Measurements from ENCODE around the gene SAYSD1. TPM values are rescaled to one million over a fixed set of nuclear protein-coding genes. Genes with fewer than 3 reads are reported as not detected.
A peak's percentile ranks its signal among the peaks of the same experiment; 100 is the strongest.

Gene SAYSD1
- total and polyA plus RNA-seq, 9 donors = 10.1 to 12.9 (median 11.5) TPM

DNA sequence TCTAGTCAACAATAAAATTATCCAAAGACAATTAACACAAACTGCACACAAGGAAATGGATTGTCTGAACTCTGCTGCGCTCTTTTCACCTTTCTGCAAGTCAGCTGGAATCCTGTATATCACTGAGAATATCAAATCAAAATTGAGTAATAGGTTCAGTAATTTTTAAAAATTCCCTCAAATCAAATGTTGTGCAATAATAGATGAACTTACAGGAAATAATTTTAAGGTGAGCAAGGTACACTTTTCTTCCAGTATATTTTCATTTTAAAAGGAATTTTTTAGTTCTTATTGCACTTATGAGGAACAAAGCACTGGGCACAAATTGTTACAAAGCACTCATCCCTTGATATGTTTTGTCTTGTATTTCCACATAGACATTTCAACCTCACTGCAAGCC is 1.2 kb downstream of the SAYSD1 start:
- H3K4me3 ChIP-seq (ENCODE audit: low read length) = no peak overlapping the region
- no peak overlapping the region for H3K27ac ChIP-seq (ENCODE audit: low read length)
- DNase-seq = no peak
- H3K27me3 ChIP-seq (ENCODE audit: control insufficient read depth, insufficient read depth, low read length) = peaks cover 2% of the 10 kb centered on the region
- whole genome bisulfite sequencing (ENCODE audit: insufficient coverage) = no CpG with 5 or more reads among the region's 1 CpG
- H3K36me3 ChIP-seq (ENCODE audit: control insufficient read depth, insufficient read depth, low read length) = peaks cover 13% of the 10 kb centered on the region
- H3K9me3 ChIP-seq (replicated peaks; ENCODE audit: control insufficient read depth, low read depth, low read length) = no peaks in the 10 kb centered on the region
- peaks cover 8% of the 10 kb centered on the region for H3K4me1 ChIP-seq (ENCODE audit: control insufficient read depth, insufficient read depth, low read length)

DNA sequence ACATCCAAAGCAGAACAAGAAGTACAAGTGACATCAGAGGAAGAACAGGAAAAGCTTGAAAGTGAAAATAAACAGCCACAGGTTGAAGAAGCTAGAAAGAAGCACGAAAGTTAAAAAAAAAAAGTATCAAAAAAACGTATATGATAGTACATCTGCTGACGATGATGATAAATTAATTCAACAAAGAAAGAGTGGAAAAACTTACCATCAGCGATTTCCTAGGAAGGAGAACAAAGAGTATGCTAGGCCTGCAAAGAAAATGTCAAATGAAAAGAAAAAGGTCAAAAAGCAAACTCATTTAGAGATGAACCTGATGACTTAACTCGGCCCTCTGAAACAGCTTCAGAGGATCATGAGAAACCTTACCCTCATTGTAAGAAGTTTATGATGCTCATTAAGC is 3.7 kb downstream of the SAYSD1 start:
- no peak for DNase-seq
- no peaks in the 10 kb centered on the region for H3K9me3 ChIP-seq (replicated peaks; ENCODE audit: control insufficient read depth, low read depth, low read length)
- peaks cover 8% of the 10 kb centered on the region for H3K4me1 ChIP-seq (ENCODE audit: control insufficient read depth, insufficient read depth, low read length)
- no peaks in the 10 kb centered on the region for H3K27me3 ChIP-seq (ENCODE audit: control insufficient read depth, insufficient read depth, low read length)
- H3K36me3 ChIP-seq (ENCODE audit: control insufficient read depth, insufficient read depth, low read length) = peaks cover 20% of the 10 kb centered on the region
- no peak overlapping the region for H3K27ac ChIP-seq (ENCODE audit: low read length)
- no peak overlapping the region for H3K4me3 ChIP-seq (ENCODE audit: low read length)
- WGBS (ENCODE audit: insufficient coverage) = no CpG with 5 or more reads among the region's 5 CpGs

DNA sequence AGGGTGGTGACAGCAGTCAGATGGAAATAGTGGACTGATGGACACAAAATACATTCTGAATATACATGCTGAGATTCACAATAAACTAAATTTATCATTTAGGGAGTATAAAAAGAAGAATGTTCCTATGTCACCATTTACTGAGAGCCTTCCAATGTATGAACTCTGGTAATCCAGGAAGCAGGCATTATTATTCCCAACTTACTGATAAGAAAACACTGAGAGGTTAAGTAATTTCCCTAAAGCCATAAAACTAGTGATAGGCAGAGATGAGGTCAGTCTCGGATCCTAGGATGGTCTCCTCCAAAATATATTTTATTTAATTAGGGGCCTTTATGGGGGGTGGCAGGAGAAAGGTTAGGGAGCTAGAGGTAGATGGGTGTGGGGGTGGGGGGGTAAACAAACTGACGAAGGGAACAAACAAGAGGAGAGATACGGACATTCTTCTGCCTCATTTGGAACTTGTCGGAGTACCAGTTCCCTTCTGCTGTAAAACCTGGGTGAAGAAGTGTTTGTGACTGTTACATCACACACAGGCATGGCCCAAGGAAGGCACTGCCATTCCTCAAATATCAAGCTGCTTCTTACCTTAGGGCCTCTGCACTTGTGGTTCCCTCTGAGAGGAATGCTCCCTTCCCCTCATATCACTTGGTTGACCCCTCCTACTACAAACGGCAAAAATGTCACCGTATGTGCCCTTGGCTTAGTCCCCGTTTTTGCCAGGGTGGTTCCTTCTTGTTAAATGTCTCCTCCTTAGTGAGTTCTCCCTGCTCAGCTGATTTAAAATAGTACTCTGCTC is 6.7 kb downstream of the SAYSD1 start:
- Histone ChIP-seq H3K27ac (ENCODE audit: low read length) (no peak overlapping the region), H3K36me3 (ENCODE audit: control insufficient read depth, insufficient read depth, low read length) (peaks cover 29% of the 10 kb centered on the region), H3K9me3 (replicated peaks; ENCODE audit: control insufficient read depth, low read depth, low read length) (no peaks in the 10 kb centered on the region), H3K4me1 (ENCODE audit: control insufficient read depth, insufficient read depth, low read length) (no peaks in the 10 kb centered on the region), H3K27me3 (ENCODE audit: control insufficient read depth, insufficient read depth, low read length) (no peaks in the 10 kb centered on the region), H3K4me3 (ENCODE audit: low read length) (no peak overlapping the region)
- DNase-seq = no peak
- 77% methylated on average over 6 of the region's 7 CpGs for WGBS (ENCODE audit: insufficient coverage)

DNA sequence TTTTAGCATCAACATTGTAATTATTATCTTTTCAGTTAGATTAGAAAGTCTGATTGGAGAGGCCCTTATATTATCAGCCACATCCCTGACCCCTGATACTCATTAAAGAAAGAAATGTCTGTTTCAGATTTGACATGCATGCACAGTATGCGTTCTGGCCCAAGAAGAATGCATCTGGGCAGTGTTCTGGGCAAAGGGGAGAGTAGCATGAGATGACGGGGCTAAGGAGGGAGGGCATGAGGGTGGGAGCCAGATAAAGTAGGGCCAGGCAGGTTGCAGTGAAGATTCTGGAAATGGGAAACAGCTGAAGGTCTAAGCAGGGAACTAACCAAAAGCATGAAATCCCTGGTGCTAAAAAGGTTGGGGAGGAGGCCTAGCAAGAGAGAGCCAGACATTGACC is 7.3 kb downstream of the SAYSD1 start:
- Histone ChIP-seq H3K4me1 (ENCODE audit: control insufficient read depth, insufficient read depth, low read length) (no peaks in the 10 kb centered on the region), H3K36me3 (ENCODE audit: control insufficient read depth, insufficient read depth, low read length) (peaks cover 29% of the 10 kb centered on the region), H3K4me3 (ENCODE audit: low read length) (no peak overlapping the region), H3K9me3 (replicated peaks; ENCODE audit: control insufficient read depth, low read depth, low read length) (no peaks in the 10 kb centered on the region), H3K27ac (ENCODE audit: low read length) (no peak overlapping the region), H3K27me3 (ENCODE audit: control insufficient read depth, insufficient read depth, low read length) (no peaks in the 10 kb centered on the region)
- DNase-seq = no peak
- WGBS (ENCODE audit: insufficient coverage) = 28% methylated on average over 2 of the region's 2 CpGs

DNA sequence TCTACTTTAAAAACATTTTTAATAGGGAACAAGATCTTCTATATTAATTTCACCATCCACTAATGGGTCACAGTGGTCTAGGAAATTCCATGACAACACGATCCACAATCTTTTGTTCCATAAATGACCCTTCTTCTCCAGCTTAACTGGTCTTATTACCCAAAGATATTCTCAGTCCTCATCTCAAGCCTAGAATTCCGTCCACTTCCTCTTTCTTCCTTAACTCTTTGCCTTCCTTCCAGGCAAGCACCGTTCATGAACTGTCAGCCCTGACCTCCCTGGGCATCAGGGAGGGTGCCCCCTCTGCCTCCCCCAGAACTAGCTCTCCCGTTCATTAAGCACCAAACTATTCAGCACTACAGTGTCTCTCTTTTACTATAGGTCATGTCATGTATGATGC is 8.0 kb downstream of the SAYSD1 start:
- DNase-seq = no peak
- no peaks in the 10 kb centered on the region for H3K4me1 ChIP-seq (ENCODE audit: control insufficient read depth, insufficient read depth, low read length)
- 68% methylated on average over 3 of the region's 4 CpGs for WGBS (ENCODE audit: insufficient coverage)
- H3K36me3 ChIP-seq (ENCODE audit: control insufficient read depth, insufficient read depth, low read length) = peaks cover 29% of the 10 kb centered on the region
- H3K9me3 ChIP-seq (replicated peaks; ENCODE audit: control insufficient read depth, low read depth, low read length) = no peaks in the 10 kb centered on the region
- no peak overlapping the region for H3K4me3 ChIP-seq (ENCODE audit: low read length)
- no peak overlapping the region for H3K27ac ChIP-seq (ENCODE audit: low read length)
- no peaks in the 10 kb centered on the region for H3K27me3 ChIP-seq (ENCODE audit: control insufficient read depth, insufficient read depth, low read length)

DNA sequence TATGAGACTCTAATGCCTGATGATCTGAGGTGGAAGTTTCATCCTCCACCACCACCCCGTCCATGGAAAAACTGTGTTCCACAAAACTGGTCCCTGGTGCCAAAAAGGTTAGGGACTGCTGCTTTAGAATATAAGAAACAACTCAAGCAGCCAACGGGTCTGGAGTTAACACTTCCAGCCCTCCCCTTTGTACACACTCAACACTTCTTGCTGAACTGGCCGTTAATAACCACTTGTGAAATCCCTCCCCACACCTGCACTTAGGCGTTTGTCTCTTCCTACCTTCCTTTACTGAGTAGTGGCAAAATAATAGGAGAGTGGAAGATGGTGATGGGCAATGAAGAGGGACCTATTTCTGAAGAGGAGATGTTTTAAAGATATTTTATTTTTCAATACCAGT is 10.5 kb downstream of the SAYSD1 start:
- no peaks in the 10 kb centered on the region for H3K4me1 ChIP-seq (ENCODE audit: control insufficient read depth, insufficient read depth, low read length)
- H3K4me3 ChIP-seq (ENCODE audit: low read length) = no peak overlapping the region
- no peaks in the 10 kb centered on the region for H3K27me3 ChIP-seq (ENCODE audit: control insufficient read depth, insufficient read depth, low read length)
- no peaks in the 10 kb centered on the region for H3K9me3 ChIP-seq (replicated peaks; ENCODE audit: control insufficient read depth, low read depth, low read length)
- H3K27ac ChIP-seq (ENCODE audit: low read length) = no peak overlapping the region
- peaks cover 22% of the 10 kb centered on the region for H3K36me3 ChIP-seq (ENCODE audit: control insufficient read depth, insufficient read depth, low read length)
- WGBS (ENCODE audit: insufficient coverage) = 80% methylated on average over 1 of the region's 4 CpGs
- no peak for DNase-seq

DNA sequence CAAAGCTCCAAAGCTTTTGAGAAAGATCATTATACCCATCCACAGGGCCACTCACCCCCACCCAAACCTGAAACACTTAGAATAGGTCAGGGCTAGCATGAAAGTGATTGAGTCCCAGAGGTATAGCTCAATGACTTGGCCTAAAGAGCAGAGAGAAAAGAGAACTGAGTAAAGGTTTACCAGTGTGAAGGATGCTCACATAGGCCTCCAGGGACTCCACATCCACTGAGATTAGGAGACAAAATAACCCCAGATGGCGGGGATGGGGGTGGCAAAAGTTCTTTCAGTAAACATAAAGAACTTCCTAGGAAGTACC is 12.2 kb downstream of the SAYSD1 start:
- Histone ChIP-seq H3K4me1 (ENCODE audit: control insufficient read depth, insufficient read depth, low read length) (no peaks in the 10 kb centered on the region), H3K27me3 (ENCODE audit: control insufficient read depth, insufficient read depth, low read length) (no peaks in the 10 kb centered on the region), H3K27ac (ENCODE audit: low read length) (no peak overlapping the region), H3K4me3 (ENCODE audit: low read length) (no peak overlapping the region), H3K36me3 (ENCODE audit: control insufficient read depth, insufficient read depth, low read length) (peaks cover 10% of the 10 kb centered on the region), H3K9me3 (replicated peaks; ENCODE audit: control insufficient read depth, low read depth, low read length) (no peaks in the 10 kb centered on the region)
- DNase-seq = no peak
- no CpG with 5 or more reads among the region's 1 CpG for WGBS (ENCODE audit: insufficient coverage)

DNA sequence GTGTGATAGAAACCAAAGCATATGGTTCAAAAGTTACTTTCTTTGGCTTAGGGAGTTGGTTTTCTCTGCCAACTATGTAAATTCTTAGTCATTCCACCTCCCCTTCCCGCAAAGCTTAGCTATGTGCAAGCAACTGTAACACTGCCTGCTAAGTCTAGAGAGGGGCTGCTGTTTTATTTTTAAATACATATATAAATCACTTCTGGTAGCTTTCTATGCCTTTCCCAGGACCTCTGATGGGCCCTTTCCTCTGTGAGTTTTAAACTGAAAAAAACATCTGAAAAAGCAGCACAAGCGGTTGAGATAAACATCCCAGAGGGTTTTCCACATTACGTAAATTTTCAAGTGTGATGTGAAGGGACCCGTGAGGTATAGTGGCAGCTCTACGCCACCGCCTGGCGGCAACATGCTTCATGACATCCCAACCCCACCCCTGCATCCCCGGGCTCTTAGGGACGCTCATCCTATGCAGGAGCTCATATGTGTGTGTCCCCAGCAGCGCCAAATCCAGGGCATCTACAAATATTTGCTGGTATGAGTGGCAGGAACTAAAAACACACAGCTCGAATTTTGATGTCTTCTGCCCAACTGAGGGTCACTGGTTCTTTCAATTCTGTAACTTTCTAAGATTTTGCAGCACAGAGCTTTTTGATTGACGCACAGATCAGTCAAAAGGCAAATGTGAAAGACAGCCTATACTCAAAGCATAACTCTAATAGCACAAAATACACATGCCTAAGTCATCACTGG is 12.7 kb downstream of the SAYSD1 start:
- peak overlapping the region; percentile 20 for H3K27ac ChIP-seq (ENCODE audit: low read length)
- H3K9me3 ChIP-seq (replicated peaks; ENCODE audit: control insufficient read depth, low read depth, low read length) = no peaks in the 10 kb centered on the region
- H3K36me3 ChIP-seq (ENCODE audit: control insufficient read depth, insufficient read depth, low read length) = peaks cover 10% of the 10 kb centered on the region
- no peak overlapping the region for H3K4me3 ChIP-seq (ENCODE audit: low read length)
- DNase-seq = peak; percentile 83
- 43% methylated on average over 3 of the region's 12 CpGs for WGBS (ENCODE audit: insufficient coverage)
- H3K27me3 ChIP-seq (ENCODE audit: control insufficient read depth, insufficient read depth, low read length) = no peaks in the 10 kb centered on the region
- H3K4me1 ChIP-seq (ENCODE audit: control insufficient read depth, insufficient read depth, low read length) = no peaks in the 10 kb centered on the region

DNA sequence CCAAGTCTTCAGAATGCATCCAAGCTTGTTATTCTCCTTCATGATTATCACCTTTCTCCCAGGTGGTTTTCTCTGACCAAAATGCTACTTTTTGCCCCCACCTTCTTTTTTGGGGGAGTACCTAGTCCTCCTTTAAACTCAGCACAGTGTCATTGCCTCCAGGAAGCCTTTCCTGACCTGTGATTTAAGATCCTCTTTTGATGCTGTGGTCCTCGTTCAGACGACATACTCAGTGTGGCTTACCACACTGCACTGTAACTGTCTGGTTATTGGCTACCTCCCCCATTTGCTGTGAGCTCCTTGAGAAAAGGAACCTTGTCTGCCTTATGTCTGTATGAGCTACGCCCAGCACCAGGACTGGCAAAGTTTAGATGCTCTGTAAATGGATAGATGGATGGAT is 14.6 kb downstream of the SAYSD1 start:
- 29% methylated on average over 2 of the region's 3 CpGs for WGBS (ENCODE audit: insufficient coverage)

DNA sequence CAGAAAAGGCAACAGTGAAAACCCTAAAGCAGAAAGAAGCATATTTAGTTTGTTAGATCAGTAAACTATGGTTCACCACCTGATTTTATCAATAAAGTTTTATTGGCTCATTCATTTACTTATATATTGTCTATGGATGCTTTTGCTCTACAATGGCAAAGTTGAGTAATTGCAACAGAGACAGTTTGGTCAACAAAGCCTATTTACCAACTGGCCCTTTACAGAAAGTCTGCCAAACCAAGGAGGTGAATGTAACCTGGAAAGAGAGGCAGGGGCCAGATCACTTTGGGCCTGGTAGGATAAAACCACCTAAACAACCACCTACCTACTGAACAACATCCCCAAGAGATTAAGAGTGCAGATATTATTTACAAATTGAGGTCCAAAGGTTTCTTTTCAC is 19.4 kb downstream of the SAYSD1 start:
- no peaks in the 10 kb centered on the region for H3K4me1 ChIP-seq (ENCODE audit: control insufficient read depth, insufficient read depth, low read length)
- peaks cover 2% of the 10 kb centered on the region for H3K27me3 ChIP-seq (ENCODE audit: control insufficient read depth, insufficient read depth, low read length)
- no peak overlapping the region for H3K4me3 ChIP-seq (ENCODE audit: low read length)
- no peaks in the 10 kb centered on the region for H3K9me3 ChIP-seq (replicated peaks; ENCODE audit: control insufficient read depth, low read depth, low read length)
- no peaks in the 10 kb centered on the region for H3K36me3 ChIP-seq (ENCODE audit: control insufficient read depth, insufficient read depth, low read length)
- no peak overlapping the region for H3K27ac ChIP-seq (ENCODE audit: low read length)
- no peak for DNase-seq

More for the DNA sequence above, 14.6 kb downstream of the SAYSD1 start:
- peaks cover 7% of the 10 kb centered on the region for H3K36me3 ChIP-seq (ENCODE audit: control insufficient read depth, insufficient read depth, low read length)
- no peak for DNase-seq
- no peaks in the 10 kb centered on the region for H3K27me3 ChIP-seq (ENCODE audit: control insufficient read depth, insufficient read depth, low read length)
- H3K27ac ChIP-seq (ENCODE audit: low read length) = no peak overlapping the region
- H3K4me1 ChIP-seq (ENCODE audit: control insufficient read depth, insufficient read depth, low read length) = no peaks in the 10 kb centered on the region
- H3K9me3 ChIP-seq (replicated peaks; ENCODE audit: control insufficient read depth, low read depth, low read length) = no peaks in the 10 kb centered on the region
- H3K4me3 ChIP-seq (ENCODE audit: low read length) = no peak overlapping the region

Measured in muscle of leg (tissue), 11 donors.